IMR-90 (cell line): Measurements from ENCODE around the gene ADAMTS9. TPM values are rescaled to one million over a fixed set of nuclear protein-coding genes. Genes with fewer than 3 reads are reported as not detected.

Source experiments
- ATAC-seq: fragments of 200-7000 bp; cut with Tn5 transposase; 2 replicates; pipeline ENCODE4 v1.9.1; 2020; ENCODE audit warnings: low read depth, mild to moderate bottlenecking, moderate library complexity
- BruUV-seq: library from RNA; stranded (reverse); fragments of 400-500 nt; replicated peaks from 2 replicates; lab custom pipeline; 2021; lab: Mats Ljungman, UMichigan
- CTCF ChIA-PET: fragments of 300-600 bp; formaldehyde crosslinking; extraction: SDS; loops from one replicate; lab custom pipeline; 2021; ENCODE audit warnings: antibody characterized with exemption; lab: Yijun Ruan, JAX
- POLR2A ChIA-PET: fragments of 300-600 bp; sonication (Branson Sonifier 250); formaldehyde crosslinking; loops from one replicate; lab custom pipeline; 2022; ENCODE audit warnings: antibody characterized with exemption; ENCODE audit not compliant: unreplicated experiment; lab: Charles Lee
- DNase-seq: peaks from one replicate; pipeline ENCODE4 v3.0.0; 2013
- H2AFZ ChIP-seq: replicated peaks from 2 replicates; pipeline ENCODE3; 2013; ENCODE audit warnings: low read length, mild to moderate bottlenecking; ENCODE audit not compliant: poor library complexity
- H2AK5ac ChIP-seq: 2 replicates; pipeline ENCODE4 v1.6.1; 2013; ENCODE audit warnings: low read depth, low read length, inconsistent platforms
- H2AK9ac ChIP-seq: replicated peaks from 2 replicates; pipeline ENCODE3; 2013; ENCODE audit warnings: mild to moderate bottlenecking, low read depth, low read length, moderate library complexity; ENCODE audit not compliant: poor library complexity
- H2BK120ac ChIP-seq: 2 replicates; pipeline ENCODE4 v1.6.1; 2013; ENCODE audit warnings: low read depth, low read length, inconsistent platforms
- H2BK15ac ChIP-seq: 3 replicates; pipeline ENCODE4 v1.6.1; 2013; ENCODE audit warnings: low read depth, low read length, inconsistent platforms
- H2BK20ac ChIP-seq: 2 replicates; pipeline ENCODE4 v1.6.1; 2013; ENCODE audit warnings: low read depth, mild to moderate bottlenecking, inconsistent platforms, low read length, moderate library complexity
- H2BK5ac ChIP-seq: 2 replicates; pipeline ENCODE4 v1.6.1; 2013; ENCODE audit warnings: mild to moderate bottlenecking, low read depth, low read length, inconsistent platforms; ENCODE audit not compliant: poor library complexity, severe bottlenecking
- H3K14ac ChIP-seq: replicated peaks from 2 replicates; pipeline ENCODE4 v1.6.1; 2013; ENCODE audit warnings: low read depth, low read length, inconsistent platforms
- H3K18ac ChIP-seq: 2 replicates; pipeline ENCODE4 v1.6.1; 2013; ENCODE audit warnings: low read depth, low read length, control low read depth
- H3K23ac ChIP-seq: 2 replicates; pipeline ENCODE4 v1.6.1; 2013; ENCODE audit warnings: low read depth, low read length, inconsistent platforms
- H3K27ac ChIP-seq: 2 replicates; pipeline ENCODE4 v1.5.1; 2013; ENCODE audit warnings: mild to moderate bottlenecking, control low read depth, low read length; ENCODE audit not compliant: insufficient read depth
- H3K27me3 ChIP-seq: 2 replicates; pipeline ENCODE4 v1.6.1; 2013; ENCODE audit warnings: low read length; ENCODE audit not compliant: control insufficient read depth, insufficient read depth
- H3K36me3 ChIP-seq: 2 replicates; pipeline ENCODE4 v1.6.1; 2013; ENCODE audit warnings: low read length, mixed read lengths; ENCODE audit not compliant: control insufficient read depth, insufficient read depth
- H3K4ac ChIP-seq: 2 replicates; pipeline ENCODE4 v1.6.1; 2013; ENCODE audit warnings: low read depth, low read length, inconsistent platforms
- H3K4me1 ChIP-seq: 2 replicates; pipeline ENCODE4 v1.6.1; 2013; ENCODE audit warnings: low read length, mixed read lengths; ENCODE audit not compliant: control insufficient read depth, insufficient read depth
- H3K4me2 ChIP-seq: 2 replicates; pipeline ENCODE4 v1.6.1; 2013; ENCODE audit warnings: low read depth, mild to moderate bottlenecking, control low read depth, low read length, moderate library complexity
- H3K4me3 ChIP-seq: 2 replicates; pipeline ENCODE4 v1.5.1; 2013; ENCODE audit warnings: low read depth, mild to moderate bottlenecking, control low read depth, low read length, moderate library complexity; ENCODE audit not compliant: insufficient read depth
- H3K56ac ChIP-seq: 2 replicates; pipeline ENCODE4 v1.6.1; 2013; ENCODE audit warnings: low read length, inconsistent platforms; ENCODE audit not compliant: insufficient read depth; ENCODE audit errors: extremely low read depth
- H3K79me1 ChIP-seq, 2 experiments: 2 replicates each; pipeline ENCODE4 v1.6.1; 2013; ENCODE audit warnings: low read length in 2 of 2, inconsistent platforms in 1 of 2, low read depth in 1 of 2
- H3K9ac ChIP-seq: 2 replicates; pipeline ENCODE4 v1.6.1; 2013; ENCODE audit warnings: low read depth, low read length, control low read depth
- H3K9me1 ChIP-seq: 2 replicates; pipeline ENCODE4 v1.6.1; 2013; ENCODE audit warnings: low read length, inconsistent platforms; ENCODE audit not compliant: insufficient read depth
- H3K9me3 ChIP-seq: 2 replicates; pipeline ENCODE4 v1.6.1; 2013; ENCODE audit warnings: low read length; ENCODE audit not compliant: control insufficient read depth, insufficient read depth
- H4K20me1 ChIP-seq: 2 replicates; pipeline ENCODE4 v1.6.1; 2013; ENCODE audit warnings: low read length, inconsistent platforms; ENCODE audit not compliant: insufficient read depth
- H4K5ac ChIP-seq: 2 replicates; pipeline ENCODE4 v1.6.1; 2013; ENCODE audit warnings: mild to moderate bottlenecking, low read depth, low read length, control low read depth
- H4K8ac ChIP-seq, 2 experiments: 2 replicates each; pipeline ENCODE4 v1.6.1; 2013; ENCODE audit warnings: low read depth in 2 of 2, low read length in 2 of 2, control low read depth in 1 of 2, inconsistent platforms in 1 of 2
- H4K91ac ChIP-seq: 2 replicates; pipeline ENCODE4 v1.6.1; 2013; ENCODE audit warnings: low read depth, low read length, inconsistent platforms; ENCODE audit not compliant: insufficient read depth
- BHLHE40 ChIP-seq: fragments of 150-350 bp; IDR thresholded peaks from 2 replicates; pipeline ENCODE4 v1.6.1; 2016; ENCODE audit warnings: mild to moderate bottlenecking, low read depth, low read length
- CEBPB ChIP-seq: IDR thresholded peaks from 2 replicates; pipeline ENCODE4 v1.6.1; 2012; ENCODE audit warnings: low read depth, low read length, improper control_type of control experiment
- NFE2L2 ChIP-seq: fragments of 150-350 bp; IDR thresholded peaks from 2 replicates; pipeline ENCODE4 v1.6.1; 2016; ENCODE audit warnings: low read depth, mild to moderate bottlenecking, low read length
- POLR2A ChIP-seq: IDR thresholded peaks from 2 replicates; pipeline ENCODE4 v1.6.1; 2012; ENCODE audit warnings: mild to moderate bottlenecking, low read depth, low read length
- RFX5 ChIP-seq: IDR thresholded peaks from 2 replicates; pipeline ENCODE4 v1.8.0; 2012; ENCODE audit warnings: low read depth, mild to moderate bottlenecking, low read length, moderate library complexity
- SMC3 ChIP-seq: fragments of 150-350 bp; IDR thresholded peaks from 2 replicates; pipeline ENCODE4 v1.6.1; 2016; ENCODE audit warnings: low read depth, mild to moderate bottlenecking, antibody characterized with exemption, low read length, moderate library complexity
- WGBS, 2 experiments: methylation state at CpG; one replicate each; pipeline versions ENCODE4 v1.1.5 to v1.1.7; 2013; ENCODE audit warnings: missing lambda C conversion rate in 2 of 2; ENCODE audit not compliant: insufficient read length in 1 of 2; ENCODE audit errors: extremely low coverage in 2 of 2; 5-methylcytosine and 5-hydroxymethylcytosine counted together
- dilution Hi-C: fragments of 300-500 bp; cut with HindIII; formaldehyde crosslinking; loops from one replicate; pipeline ENCODE4 v1.14.3; 2018; ENCODE audit warnings: low sequenced_read_pairs; ENCODE audit not compliant: unreplicated experiment
- in situ Hi-C: fragments of 300-500 bp; cut with MboI; formaldehyde crosslinking; loops from 3 replicates; pipeline ENCODE4 v1.14.3; 2019; ENCODE audit warnings: low sequenced_read_pairs, inconsistent platforms, mixed read lengths
- intact Hi-C: fragments of 100-400 bp; cut with micrococcal nuclease; formaldehyde crosslinking; loops from 2 replicates; pipeline ENCODE4 v1.10.0; 2022
- polyA plus RNA-seq, 3 experiments: library from polyadenylated mRNA; depleted of rRNA; stranded (reverse); fragments of >200 nt; gene quantifications; 2 replicates each; pipeline ENCODE4 v1.2.3, GENCODE V29; 2012; ENCODE audit warnings: low replicate concordance in 1 of 3
- total RNA-seq: library from RNA; depleted of rRNA; stranded (reverse); fragments of >200 nt; gene quantifications from 2 replicates; pipeline ENCODE4 v1.2.3, GENCODE V29; 2012
- TF ChIP-seq, protein P1 (sequence below): conservative IDR thresholded peaks from 2 replicates; pipeline ENCODE4 v1.5.1; 2012; ENCODE audit warnings: mild to moderate bottlenecking, low read depth, low read length, improper control_type of control experiment
- TF ChIP-seq, protein P2 (sequence below): fragments of 150-350 bp; IDR thresholded peaks from 2 replicates; pipeline ENCODE4 v1.6.1; 2016; ENCODE audit warnings: low read depth, mild to moderate bottlenecking, low read length, moderate library complexity, borderline replicate concordance
- TF ChIP-seq, protein P3 (sequence below): fragments of 150-350 bp; IDR thresholded peaks from 2 replicates; pipeline ENCODE4 v1.6.1; 2017; ENCODE audit warnings: mild to moderate bottlenecking, antibody characterized with exemption, low read length, low read depth

The ADAMTS9 gene
- total and polyA plus RNA-seq, 2 of the 4 experiments (the other 2 are of a cell fraction), result 0.55 to 1.1 TPM

DNA sequence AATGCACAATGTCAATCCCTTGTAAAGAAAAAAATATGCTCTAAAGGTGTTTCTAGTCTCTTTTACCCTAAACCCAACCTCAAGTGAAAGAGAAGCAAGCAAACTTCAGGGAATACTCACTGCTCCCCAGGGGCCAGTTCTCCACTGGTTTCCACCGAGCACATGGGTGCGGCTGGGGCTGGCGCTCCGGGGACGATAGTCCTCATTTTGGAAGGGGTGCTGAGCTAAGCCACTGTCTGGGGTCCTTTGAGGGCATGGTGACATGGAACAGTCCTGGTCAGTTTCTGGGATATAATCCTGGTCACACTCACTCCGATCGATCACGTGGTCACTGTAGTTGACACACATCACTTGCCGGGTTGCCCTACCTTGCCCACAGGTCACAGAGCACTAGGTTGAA lies 86.0 kb downstream of the ADAMTS9 start:
- H2BK120ac ChIP-seq, result no peak overlapping the region
- no peak overlapping the region for H3K56ac ChIP-seq
- dilution Hi-C loops (no loop called here), intact Hi-C loops (no loop called here), in situ Hi-C loops (no loop called here)
- no peaks in the 10 kb centered on the region for H3K9me3 ChIP-seq
- no peak overlapping the region for H4K91ac ChIP-seq
- no peaks in the 10 kb centered on the region for H3K27me3 ChIP-seq
- no TSS peak for BruUV-seq
- no peak overlapping the region for H2BK20ac ChIP-seq
- H3K4me2 ChIP-seq, result no peak overlapping the region
- H3K23ac ChIP-seq, result no peak overlapping the region
- no peak overlapping the region for H2AK5ac ChIP-seq
- no peaks in the 10 kb centered on the region for H4K20me1 ChIP-seq
- no peak overlapping the region for H3K14ac ChIP-seq
- DNase-seq (no peak), ATAC-seq (no peak)
- no peaks in the 10 kb centered on the region for H3K9me1 ChIP-seq
- no peak overlapping the region for H2BK15ac ChIP-seq
- H3K27ac ChIP-seq, result no peak overlapping the region
- peaks cover 16% of the 10 kb centered on the region for H3K36me3 ChIP-seq
- WGBS, 2 experiments, result no CpG with 5 or more reads among the region's 9 CpGs
- no peak overlapping the region for H3K18ac ChIP-seq
- no peak overlapping the region for H2BK5ac ChIP-seq
- no peak overlapping the region for H4K5ac ChIP-seq
- no peak overlapping the region for H3K4me3 ChIP-seq
- no peak overlapping the region for H4K8ac ChIP-seq
- TF ChIP-seq, protein P1, sequence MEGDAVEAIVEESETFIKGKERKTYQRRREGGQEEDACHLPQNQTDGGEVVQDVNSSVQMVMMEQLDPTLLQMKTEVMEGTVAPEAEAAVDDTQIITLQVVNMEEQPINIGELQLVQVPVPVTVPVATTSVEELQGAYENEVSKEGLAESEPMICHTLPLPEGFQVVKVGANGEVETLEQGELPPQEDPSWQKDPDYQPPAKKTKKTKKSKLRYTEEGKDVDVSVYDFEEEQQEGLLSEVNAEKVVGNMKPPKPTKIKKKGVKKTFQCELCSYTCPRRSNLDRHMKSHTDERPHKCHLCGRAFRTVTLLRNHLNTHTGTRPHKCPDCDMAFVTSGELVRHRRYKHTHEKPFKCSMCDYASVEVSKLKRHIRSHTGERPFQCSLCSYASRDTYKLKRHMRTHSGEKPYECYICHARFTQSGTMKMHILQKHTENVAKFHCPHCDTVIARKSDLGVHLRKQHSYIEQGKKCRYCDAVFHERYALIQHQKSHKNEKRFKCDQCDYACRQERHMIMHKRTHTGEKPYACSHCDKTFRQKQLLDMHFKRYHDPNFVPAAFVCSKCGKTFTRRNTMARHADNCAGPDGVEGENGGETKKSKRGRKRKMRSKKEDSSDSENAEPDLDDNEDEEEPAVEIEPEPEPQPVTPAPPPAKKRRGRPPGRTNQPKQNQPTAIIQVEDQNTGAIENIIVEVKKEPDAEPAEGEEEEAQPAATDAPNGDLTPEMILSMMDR, result no peak
- TF ChIP-seq NFE2L2 (no peak), CEBPB (no peak), BHLHE40 (no peak), POLR2A (no peak), SMC3 (no peak), RFX5 (no peak)
- TF ChIP-seq, protein P2, sequence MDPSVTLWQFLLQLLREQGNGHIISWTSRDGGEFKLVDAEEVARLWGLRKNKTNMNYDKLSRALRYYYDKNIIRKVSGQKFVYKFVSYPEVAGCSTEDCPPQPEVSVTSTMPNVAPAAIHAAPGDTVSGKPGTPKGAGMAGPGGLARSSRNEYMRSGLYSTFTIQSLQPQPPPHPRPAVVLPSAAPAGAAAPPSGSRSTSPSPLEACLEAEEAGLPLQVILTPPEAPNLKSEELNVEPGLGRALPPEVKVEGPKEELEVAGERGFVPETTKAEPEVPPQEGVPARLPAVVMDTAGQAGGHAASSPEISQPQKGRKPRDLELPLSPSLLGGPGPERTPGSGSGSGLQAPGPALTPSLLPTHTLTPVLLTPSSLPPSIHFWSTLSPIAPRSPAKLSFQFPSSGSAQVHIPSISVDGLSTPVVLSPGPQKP, result no peak
- TF ChIP-seq, protein P3, sequence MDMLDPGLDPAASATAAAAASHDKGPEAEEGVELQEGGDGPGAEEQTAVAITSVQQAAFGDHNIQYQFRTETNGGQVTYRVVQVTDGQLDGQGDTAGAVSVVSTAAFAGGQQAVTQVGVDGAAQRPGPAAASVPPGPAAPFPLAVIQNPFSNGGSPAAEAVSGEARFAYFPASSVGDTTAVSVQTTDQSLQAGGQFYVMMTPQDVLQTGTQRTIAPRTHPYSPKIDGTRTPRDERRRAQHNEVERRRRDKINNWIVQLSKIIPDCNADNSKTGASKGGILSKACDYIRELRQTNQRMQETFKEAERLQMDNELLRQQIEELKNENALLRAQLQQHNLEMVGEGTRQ, result no peak
- no peaks in the 10 kb centered on the region for H3K4me1 ChIP-seq
- no peak overlapping the region for H3K9ac ChIP-seq
- H3K4ac ChIP-seq, result no peak overlapping the region
- no peaks in the 10 kb centered on the region for H3K79me1 ChIP-seq
- CTCF ChIA-PET, result no interaction called here
- no peak overlapping the region for H2AFZ ChIP-seq
- POLR2A ChIA-PET, result no interaction called here
- H2AK9ac ChIP-seq, result no peak overlapping the region
